HepG2 (cell line): ENCODE data around the gene ZNF195. TPM values are rescaled to one million over a fixed set of nuclear protein-coding genes. Genes with fewer than 3 reads are reported as not detected.

ENCODE experiments used
- CENPX ChIP-seq: sonication (generic); formaldehyde crosslinking; IDR thresholded peaks from 2 replicates; pipeline ENCODE4 v1.9.0; 2021; ENCODE audit warnings: mild to moderate bottlenecking, missing genetic modification reagents, moderate library complexity
- FOXC1 ChIP-seq: sonication (generic); formaldehyde crosslinking; IDR thresholded peaks from 2 replicates; pipeline ENCODE4 v1.8.0; 2022; ENCODE audit warnings: mild to moderate bottlenecking, missing genetic modification reagents, borderline replicate concordance
- GABPA ChIP-seq, 2 experiments: IDR thresholded peaks; 2 replicates each; pipeline ENCODE4 v1.6.1; 2011 to 2016; ENCODE audit warnings: low read depth in 2 of 2, low read length in 1 of 2, missing biosample characterization in 1 of 2, missing genetic modification characterization in 1 of 2
- HMG20A ChIP-seq: IDR thresholded peaks from 2 replicates; pipeline ENCODE4 v1.6.1; 2016; ENCODE audit warnings: borderline replicate concordance
- MAFF ChIP-seq: IDR thresholded peaks from 2 replicates; pipeline ENCODE4 v1.6.1; 2011; ENCODE audit warnings: low read depth, low read length, improper control_type of control experiment
- MEF2D ChIP-seq: sonication (generic); formaldehyde crosslinking; IDR thresholded peaks from 2 replicates; pipeline ENCODE4 v1.5.1; 2020; ENCODE audit warnings: mild to moderate bottlenecking, missing genetic modification reagents
- ZBTB33 ChIP-seq: sonication (generic); formaldehyde crosslinking; IDR thresholded peaks from 2 replicates; pipeline ENCODE4 v1.4.0; 2020; ENCODE audit warnings: missing genetic modification reagents
- ZBTB34 ChIP-seq: sonication (generic); formaldehyde crosslinking; IDR thresholded peaks from 2 replicates; pipeline ENCODE4 v1.8.0; 2022; ENCODE audit warnings: mild to moderate bottlenecking, missing genetic modification reagents
- ZBTB8A ChIP-seq: sonication (generic); formaldehyde crosslinking; IDR thresholded peaks from 2 replicates; pipeline ENCODE4 v1.4.0; 2020; ENCODE audit warnings: mild to moderate bottlenecking, low read depth, missing genetic modification reagents, borderline replicate concordance
- ZFP37 ChIP-seq: sonication (generic); formaldehyde crosslinking; IDR thresholded peaks from 2 replicates; pipeline ENCODE4 v1.4.0; 2020; ENCODE audit warnings: missing genetic modification reagents, borderline replicate concordance
- ZNF142 ChIP-seq: sonication (generic); formaldehyde crosslinking; IDR thresholded peaks from 2 replicates; pipeline ENCODE4 v1.4.0; 2020; ENCODE audit warnings: missing genetic modification reagents
- ZNF484 ChIP-seq: sonication (generic); formaldehyde crosslinking; IDR thresholded peaks from 2 replicates; pipeline ENCODE4 v1.5.1; 2020; ENCODE audit warnings: mild to moderate bottlenecking, low read depth, missing genetic modification reagents, borderline replicate concordance
- ZNF496 ChIP-seq: sonication (generic); formaldehyde crosslinking; IDR thresholded peaks from 2 replicates; pipeline ENCODE4 v1.8.1; 2023; ENCODE audit warnings: mild to moderate bottlenecking, moderate library complexity, missing genetic modification reagents; ENCODE audit not compliant: insufficient replicate concordance
- ZNF563 ChIP-seq: sonication (generic); formaldehyde crosslinking; IDR thresholded peaks from 2 replicates; pipeline ENCODE4 v1.8.0; 2022; ENCODE audit warnings: mild to moderate bottlenecking, moderate library complexity, missing genetic modification reagents
- ZNF891 ChIP-seq: sonication (generic); formaldehyde crosslinking; IDR thresholded peaks from 2 replicates; pipeline ENCODE4 v1.5.0; 2020; ENCODE audit warnings: mild to moderate bottlenecking, missing genetic modification reagents
- ZSCAN21 ChIP-seq: sonication (generic); formaldehyde crosslinking; IDR thresholded peaks from 2 replicates; pipeline ENCODE4 v1.8.0; 2022; ENCODE audit warnings: mild to moderate bottlenecking, missing genetic modification reagents, moderate library complexity, borderline replicate concordance
- polyA plus RNA-seq, 8 experiments: library from polyadenylated mRNA; depleted of rRNA in 3 of 8; stranded (reverse) in 7 of 8; unstranded in 1 of 8; fragments of >200 nt; fragmentation: Illumina TruSeq in 4 of 8; extraction: Trizol in 4 of 8; gene quantifications; 2 replicates each; pipeline versions ENCODE4 v1.2.1 to v1.2.3, GENCODE V29; 2011 to 2016; ENCODE audit warnings: low read depth in 4 of 8, missing spikeins in 1 of 8, mixed read lengths in 1 of 8; ENCODE audit not compliant: insufficient read depth in 1 of 8
- total RNA-seq, 5 experiments: library from RNA; depleted of rRNA; stranded (reverse); fragments of >200 nt; fragmentation: Illumina TruSeq; extraction: Trizol; gene quantifications; 2 replicates each; pipeline ENCODE4 v1.2.3, GENCODE V29; 2016; ENCODE audit warnings: low read depth in 1 of 5

ZNF195 gene
- total and polyA plus RNA-seq, 2 of the 13 experiments (the other 11 are each of a cell fraction or from before 2014, with no cell fraction given): 17.3 to 31.4 TPM

GRCh38 chr11:3378426-3379423, at the start of gene ZNF195 (continued):
- TF ChIP-seq ZFP37: no peak
- no peak for TF ChIP-seq MAFF
- TF ChIP-seq FOXC1 (CRISPR knock-in tag): peak; percentile 84; the same call in 1 of the 2 replicates
- no peak for TF ChIP-seq ZBTB8A
- TF ChIP-seq ZBTB34 (CRISPR knock-in tag): 0 out of 2 replicates have a peak, but pooled peaks have one; percentile 40
- TF ChIP-seq ZNF891: peak; percentile 80; the same call in 1 of the 2 replicates
- TF ChIP-seq MEF2D (CRISPR knock-in tag): no peak
- TF ChIP-seq ZSCAN21 (CRISPR knock-in tag): no peak
- peak; percentile 86 for TF ChIP-seq GABPA (IDR thresholded peaks at IDR 0.05; ENCODE audit: low read depth, low read length)
- peak; percentile 94 for TF ChIP-seq GABPA (CRISPR knock-in tag; IDR thresholded peaks at IDR 0.05; ENCODE audit: low read depth)
- TF ChIP-seq HMG20A (CRISPR knock-in tag): no peak
- no peak for TF ChIP-seq ZNF563
- TF ChIP-seq ZNF496: no peak
- TF ChIP-seq ZNF142 (CRISPR knock-in tag): no peak; the same call in 1 of the 2 replicates
- 0 out of 2 replicates have a peak, but pooled peaks have one; percentile 32 for TF ChIP-seq ZNF484 (CRISPR knock-in tag)
- no peak for TF ChIP-seq ZBTB33 (CRISPR knock-in tag)
- no peak for TF ChIP-seq CENPX (CRISPR knock-in tag)
